Measurements from ENCODE around the gene SPPL3.

GRCh38 chr12:120734210-120734609 is 169.9 kb downstream of the SPPL3 start:
- TF ChIP-seq, protein P1, sequence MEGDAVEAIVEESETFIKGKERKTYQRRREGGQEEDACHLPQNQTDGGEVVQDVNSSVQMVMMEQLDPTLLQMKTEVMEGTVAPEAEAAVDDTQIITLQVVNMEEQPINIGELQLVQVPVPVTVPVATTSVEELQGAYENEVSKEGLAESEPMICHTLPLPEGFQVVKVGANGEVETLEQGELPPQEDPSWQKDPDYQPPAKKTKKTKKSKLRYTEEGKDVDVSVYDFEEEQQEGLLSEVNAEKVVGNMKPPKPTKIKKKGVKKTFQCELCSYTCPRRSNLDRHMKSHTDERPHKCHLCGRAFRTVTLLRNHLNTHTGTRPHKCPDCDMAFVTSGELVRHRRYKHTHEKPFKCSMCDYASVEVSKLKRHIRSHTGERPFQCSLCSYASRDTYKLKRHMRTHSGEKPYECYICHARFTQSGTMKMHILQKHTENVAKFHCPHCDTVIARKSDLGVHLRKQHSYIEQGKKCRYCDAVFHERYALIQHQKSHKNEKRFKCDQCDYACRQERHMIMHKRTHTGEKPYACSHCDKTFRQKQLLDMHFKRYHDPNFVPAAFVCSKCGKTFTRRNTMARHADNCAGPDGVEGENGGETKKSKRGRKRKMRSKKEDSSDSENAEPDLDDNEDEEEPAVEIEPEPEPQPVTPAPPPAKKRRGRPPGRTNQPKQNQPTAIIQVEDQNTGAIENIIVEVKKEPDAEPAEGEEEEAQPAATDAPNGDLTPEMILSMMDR (IDR thresholded peaks at IDR 0.05), result no peak
- TF ChIP-seq EP300 (IDR thresholded peaks at IDR 0.05), result no peak

All from stomach (tissue), 4 donors.